NCI-H2107 treated with DMSO at 0.1 percent for 48 hours (cell line): ENCODE measurements around the gene EML6.

Experiments
- DNase-seq: peaks from one replicate; lab custom pipeline; 2025; ENCODE audit not compliant: unreplicated experiment; lab: John Stamatoyannopoulos, UW

Gene EML6

DNA sequence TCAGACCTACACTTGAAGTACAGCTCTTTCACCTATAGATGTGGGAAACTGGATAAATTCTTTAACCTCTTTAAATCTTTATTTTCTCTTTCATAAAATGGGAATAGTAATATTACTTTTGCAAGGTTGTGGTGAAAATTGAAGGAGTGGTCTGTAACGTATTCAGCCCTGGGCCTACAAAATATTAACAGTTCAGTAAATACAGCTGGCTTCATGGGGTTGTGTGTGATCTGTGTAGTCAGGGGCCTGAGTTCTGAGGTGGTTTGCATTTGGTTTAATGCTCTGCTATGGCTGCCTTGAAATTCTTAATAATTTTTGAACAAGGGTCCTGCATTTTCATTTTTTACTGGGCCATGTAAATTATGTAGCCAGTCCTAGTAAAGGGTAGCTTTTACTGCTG is 16.8 kb upstream of the EML6 start:
- DNase-seq = no peak

DNA sequence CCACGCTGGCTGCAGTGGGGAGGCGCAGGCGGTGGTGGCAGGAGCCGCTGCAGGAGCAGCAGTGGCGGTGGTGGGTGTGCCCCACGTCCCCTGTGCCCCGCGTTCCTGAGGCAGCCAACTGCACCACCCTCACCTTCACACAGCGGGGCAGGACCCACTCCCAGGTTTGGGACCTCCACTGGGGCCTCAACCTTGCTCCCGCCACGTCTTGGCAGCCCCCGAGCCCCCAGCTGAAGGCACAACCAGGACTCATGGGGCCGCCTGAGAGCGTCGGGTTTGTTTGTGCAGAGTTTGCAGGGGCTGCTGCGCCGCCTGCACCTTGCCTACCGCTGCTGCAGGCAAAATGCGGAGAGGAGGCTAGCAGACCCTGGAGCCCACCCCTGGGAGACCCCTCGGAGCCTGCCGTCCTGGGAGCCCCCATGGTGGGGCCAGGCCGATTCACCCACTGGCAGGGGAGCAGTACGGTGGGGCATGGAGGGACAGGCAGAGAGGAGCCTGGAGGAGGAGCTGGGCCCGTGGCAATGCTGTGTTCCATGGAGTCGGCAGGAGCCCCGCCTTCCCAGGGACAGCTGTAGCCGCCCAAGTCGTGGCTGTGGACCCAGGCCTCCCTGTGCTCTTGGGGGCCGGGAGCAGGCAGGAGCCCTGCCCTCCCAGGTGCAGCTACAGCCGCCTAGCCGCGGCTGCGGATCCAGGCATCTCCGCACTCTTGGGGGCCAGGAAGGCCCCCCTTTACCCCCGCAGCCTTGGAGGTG is 14.7 kb upstream of the EML6 start:
- peak; percentile 26 for DNase-seq

DNA sequence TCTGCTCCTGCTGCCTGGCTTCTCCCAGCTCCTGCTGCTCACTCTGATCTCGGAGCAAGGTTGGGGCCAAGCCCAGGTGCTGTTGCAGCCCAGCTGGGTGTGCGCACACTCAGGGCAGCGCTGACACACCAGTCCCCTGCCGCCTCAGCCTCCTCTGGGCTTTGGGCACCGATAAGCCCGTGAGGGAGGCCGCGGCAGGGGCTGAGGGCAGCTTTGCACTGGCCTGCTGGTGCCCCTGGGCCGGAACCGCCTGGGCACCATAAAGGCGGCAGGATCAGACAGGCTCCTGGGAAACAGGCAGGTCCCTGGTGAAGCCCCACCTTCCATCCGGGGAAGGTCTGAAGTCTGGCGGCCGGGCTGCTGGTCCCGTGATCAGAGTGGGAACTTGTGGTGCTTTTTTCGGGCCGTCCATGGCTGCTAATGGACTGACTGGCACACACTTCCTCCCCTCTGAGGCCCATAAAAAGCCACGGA is 14.1 kb upstream of the EML6 start:
- DNase-seq = no peak

DNA sequence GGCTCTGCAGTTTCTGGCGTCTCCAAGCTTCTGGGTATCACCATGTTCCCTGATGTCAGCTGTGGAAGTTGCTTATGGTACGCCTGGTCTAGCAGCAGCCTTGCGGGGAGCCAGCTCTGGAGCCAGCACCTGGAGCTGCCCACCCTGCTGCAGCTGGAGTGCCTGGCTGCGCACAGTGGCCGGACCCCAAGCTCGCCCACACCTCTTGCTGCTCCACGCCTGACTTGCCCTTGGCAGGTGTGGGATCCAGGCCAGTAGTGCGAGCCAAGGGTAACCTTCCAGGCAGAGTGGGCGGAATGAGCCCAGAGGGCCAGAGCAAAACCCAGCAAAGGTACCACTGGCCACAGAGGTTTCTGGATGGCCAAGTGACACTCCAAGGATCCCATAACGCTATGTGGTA is 13.2 kb upstream of the EML6 start:
- no peak for DNase-seq

DNA sequence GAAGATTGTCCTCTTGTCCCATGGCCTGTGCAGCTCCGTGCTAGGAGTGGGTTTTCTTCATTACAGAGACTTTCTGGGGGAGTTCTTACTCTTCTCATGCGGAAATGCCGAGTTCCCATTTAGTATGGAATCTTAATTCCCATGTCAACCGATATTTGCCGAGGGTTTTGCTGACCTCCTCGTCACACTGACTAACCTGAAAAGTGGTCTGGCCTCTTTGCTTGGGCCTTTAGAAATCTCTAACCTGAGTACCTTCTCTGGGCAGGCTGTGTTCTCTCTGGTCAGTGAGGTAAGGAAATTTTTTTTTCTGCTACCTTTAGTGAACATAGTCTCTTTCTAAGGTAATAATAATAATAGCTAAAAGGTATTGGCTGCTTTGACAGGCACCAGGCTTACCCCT is 10.9 kb upstream of the EML6 start:
- DNase-seq = no peak

DNA sequence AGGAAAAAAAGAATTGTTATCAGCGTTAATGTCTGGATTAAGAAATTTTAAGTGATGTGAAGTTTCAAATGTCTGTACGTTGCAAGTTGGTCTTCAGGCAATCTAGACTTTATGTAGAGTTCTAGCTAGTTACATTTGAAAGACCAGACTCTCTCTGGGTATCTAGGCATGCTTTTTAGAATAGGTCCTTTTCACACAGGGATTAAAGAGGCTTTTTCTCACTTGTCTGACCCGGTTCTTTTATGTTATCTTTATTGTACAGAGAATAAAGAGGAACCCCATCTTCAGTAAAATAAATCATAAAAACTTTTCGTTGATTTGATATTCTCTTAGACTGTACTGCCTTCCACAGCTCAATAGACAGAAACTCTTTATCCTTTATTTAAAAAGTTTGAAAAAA is 8.5 kb upstream of the EML6 start:
- no peak for DNase-seq

DNA sequence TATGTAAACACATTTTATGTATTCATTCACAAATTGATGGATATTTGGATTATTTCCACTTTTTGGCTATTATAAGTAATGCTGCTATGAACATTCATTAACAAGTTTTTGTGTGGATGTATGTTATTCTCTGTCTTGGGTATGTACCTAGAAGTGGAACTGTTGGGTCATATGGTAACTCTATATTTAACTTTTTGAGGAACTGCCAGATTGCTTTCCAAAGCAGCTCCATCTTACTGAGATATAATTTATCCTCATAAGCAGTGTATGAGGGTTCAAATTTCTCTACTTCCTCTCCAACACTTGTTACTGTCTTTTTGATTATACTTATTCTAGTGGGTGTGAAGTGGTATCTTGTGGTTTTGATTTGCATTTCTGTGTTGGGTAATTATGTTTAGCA is 7.1 kb upstream of the EML6 start:
- no peak for DNase-seq

DNA sequence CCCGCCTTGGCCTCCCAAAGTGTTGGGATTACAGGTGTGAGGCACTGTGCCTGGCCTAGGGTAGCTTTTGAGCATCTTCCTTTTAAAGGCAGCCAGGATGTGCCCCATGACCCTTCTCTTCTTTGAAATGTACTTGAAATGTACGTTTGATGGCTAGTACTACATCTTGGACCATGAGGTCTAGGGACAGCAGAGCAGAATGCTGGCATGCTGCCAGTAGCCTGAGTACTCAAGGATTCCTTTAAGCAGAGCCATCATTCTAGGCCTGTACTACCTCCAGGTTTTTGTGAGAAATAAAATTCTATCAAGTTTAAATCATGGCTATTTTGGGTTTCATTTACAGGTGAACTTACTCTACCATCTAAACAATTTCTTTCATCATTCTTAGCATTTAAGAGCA is 2.9 kb upstream of the EML6 start:
- DNase-seq = no peak

DNA sequence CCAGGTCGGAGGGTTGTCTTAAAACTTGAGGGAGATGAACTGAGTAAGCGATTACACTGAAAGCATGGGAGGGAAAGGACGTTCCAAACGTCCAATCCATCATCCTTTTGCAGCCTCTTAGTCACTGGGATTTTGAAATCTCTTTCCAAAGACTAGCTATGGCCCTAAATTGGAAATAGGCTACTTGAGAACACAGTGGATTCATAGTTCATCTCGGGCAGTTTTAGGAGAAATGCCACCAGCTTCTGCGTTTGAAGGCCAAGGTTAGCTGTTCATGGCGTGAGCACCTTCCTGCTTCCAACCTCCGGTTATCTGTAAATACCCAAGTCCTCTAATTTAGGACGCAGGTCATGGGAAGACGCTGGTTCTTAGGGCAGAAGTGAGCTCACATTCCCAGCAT is 821 bp upstream of the EML6 start:
- no peak for DNase-seq

DNA sequence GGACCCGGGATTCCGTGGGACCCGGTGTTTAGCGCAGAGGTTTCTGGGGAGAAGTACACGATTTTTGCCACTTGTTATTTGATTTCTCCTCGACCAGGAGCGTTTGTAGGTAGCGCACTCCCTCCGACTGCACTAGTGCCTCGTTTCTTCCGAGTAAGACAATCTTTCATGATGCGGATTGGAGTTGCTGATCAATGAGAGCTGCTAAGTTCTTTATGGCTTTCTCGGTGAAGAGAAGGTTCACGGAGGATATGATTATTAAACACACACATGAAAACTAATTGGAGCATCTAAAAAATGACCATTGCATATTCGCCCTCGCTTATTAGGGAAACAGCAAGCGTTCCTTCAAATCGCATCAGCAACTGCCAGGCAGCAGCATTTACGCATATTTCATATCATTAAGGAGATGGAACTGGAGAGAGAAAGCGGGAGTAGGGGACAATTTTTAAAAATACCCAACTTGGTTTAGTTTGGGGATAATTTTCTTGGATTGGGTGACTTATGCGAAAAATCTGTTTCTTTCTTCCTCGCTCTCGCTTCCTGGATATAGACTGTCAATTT is 616 bp downstream of the EML6 start:
- DNase-seq = no peak

DNA sequence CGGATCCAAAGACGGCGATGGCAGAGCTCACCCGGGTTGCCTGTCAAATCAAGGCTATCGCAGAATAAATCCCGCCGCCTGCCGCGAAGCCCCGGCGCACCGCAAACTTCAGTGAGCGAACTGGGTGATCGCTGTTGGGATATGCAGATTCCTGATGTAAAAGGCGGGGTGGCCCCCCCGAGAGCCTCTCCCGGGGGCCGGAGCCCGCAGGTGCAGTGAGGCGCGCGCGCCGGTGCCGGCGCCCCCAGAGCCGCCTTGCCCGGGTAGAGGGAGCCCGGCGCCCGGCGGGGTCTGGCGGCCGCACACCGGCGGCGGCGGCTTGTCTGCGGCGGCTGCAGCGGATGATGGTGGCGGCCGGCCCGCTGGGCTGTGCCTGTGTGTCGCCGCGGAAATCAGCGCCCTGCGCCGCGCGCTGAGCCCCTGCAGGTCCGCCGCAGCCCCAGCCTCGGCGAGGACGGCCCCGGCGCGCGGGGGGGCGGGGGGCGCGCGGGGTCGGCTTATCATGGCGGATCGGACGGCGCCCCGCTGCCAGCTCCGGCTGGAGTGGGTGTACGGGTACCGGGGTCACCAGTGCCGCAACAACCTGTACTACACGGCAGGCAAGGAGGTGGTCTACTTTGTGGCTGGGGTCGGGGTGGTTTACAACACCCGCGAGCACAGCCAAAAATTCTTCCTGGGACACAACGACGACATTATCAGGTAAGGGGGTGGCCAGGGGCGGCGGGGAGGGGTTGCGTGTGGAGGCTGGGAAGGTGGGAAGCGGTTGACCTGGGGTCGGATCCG is 1.3 kb downstream of the EML6 start:
- DNase-seq = no peak

DNA sequence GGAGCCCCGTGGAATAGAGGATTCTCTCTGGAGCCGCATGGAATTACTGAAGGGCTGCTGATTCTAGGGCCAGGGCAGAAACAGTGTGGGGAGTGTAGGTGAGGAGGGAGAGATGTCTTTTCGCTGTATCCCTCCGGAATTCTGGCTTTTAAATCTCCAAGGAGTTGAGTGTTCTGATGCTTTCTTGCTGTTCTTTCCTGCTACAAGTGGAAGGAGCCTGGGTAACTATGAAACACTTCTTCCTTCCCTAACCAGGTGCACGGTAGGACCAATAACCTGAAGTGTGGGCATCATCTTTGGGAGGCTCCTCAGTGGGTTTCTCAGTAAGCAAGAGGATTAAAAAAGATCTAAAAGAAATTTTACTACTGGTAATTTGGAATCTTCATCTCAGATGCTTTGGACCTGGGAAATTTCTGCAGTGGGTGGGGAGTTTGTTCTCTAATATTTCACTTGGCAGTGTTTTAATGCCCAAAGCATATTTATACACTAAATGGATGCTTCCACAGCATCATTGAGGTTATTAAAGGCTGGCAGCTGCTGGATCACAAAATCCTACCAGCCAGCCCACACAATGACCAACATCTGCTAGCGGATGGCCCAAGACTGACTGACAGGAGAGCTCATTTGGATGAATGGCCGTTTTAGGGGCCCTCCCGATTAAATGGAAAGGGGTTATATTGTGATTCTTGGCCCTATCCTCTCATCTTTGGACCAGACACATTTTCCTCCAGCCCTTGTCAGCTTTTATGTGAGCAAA is 2.1 kb downstream of the EML6 start:
- DNase-seq = no peak

DNA sequence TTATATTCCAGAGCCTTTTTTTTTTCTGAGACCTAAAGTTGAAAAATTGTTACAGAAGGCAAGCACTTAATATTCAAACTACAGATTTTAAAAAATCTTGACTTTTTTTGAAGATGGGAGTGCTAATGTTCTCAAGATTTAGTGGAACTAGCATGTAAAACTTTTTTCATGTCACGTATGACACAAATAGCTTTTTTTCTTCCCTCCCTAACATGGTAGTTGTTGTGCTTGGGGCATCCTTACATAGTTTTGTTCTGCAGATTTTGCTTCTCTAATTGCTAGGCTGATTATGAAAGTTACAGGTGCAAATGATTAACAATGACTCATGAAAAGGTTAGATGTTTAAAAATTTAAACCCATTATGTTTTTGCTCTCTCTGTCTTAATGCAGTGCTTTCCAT is 3.0 kb downstream of the EML6 start:
- DNase-seq = no peak

DNA sequence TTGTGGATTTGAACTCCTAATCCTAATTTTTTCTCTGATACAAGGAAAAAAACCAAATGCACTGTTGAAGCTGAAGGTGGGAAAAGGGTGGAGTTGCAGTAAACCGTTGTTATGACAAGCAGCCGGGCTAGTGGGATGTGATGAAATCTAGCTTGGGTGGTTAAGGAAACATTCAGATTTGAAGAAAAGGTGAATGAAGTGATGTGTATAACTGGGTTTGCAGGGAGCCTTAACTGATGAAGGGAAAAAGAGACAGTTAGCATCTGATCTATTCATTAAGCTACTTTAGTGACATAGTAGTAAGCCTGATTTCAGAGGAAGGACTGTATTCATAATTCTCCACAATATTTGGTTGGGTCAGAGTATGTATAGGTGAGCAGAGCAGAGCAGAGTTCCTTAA is 3.5 kb downstream of the EML6 start:
- DNase-seq = no peak

DNA sequence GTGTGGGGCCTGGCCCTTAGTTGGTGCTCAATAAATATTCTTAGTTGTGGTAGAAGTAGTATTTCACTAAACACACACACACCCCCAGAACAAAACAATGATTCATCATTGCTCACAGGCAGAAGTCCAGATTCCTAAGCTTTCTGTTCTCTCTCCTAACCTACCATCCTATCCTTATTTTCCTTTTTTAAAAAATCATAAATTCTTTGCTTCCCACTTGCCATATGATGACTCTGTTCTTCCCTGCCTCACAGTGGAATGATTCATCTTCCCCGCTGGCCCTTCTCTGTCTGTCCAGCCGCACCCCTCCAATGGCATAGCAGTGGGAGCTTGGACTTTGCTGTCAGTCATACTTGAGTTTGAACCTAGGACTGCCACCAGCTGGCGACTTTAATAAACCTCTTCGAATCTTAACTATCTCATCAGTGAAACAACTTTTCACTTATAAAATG is 5.2 kb downstream of the EML6 start:
- DNase-seq = no peak

DNA sequence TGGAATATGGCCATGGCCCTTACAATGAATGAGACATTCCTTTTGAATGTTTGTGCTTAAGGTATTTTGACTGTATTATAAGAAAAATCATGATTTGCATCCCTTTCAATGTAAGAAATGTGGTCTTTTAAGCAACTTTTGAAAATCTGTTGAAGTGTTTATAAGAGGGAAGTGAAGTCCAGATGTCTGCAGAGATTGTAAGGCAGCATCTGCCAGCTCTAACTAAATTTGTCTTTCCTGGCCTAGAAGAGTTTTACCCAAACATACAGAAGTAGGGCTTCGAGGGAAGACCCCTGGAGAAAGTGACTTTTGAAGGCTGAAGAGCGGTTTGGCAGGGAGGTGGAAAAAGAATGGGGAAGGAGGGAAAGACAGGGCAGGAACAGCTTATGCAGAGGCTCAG is 12.2 kb downstream of the EML6 start:
- DNase-seq = no peak

DNA sequence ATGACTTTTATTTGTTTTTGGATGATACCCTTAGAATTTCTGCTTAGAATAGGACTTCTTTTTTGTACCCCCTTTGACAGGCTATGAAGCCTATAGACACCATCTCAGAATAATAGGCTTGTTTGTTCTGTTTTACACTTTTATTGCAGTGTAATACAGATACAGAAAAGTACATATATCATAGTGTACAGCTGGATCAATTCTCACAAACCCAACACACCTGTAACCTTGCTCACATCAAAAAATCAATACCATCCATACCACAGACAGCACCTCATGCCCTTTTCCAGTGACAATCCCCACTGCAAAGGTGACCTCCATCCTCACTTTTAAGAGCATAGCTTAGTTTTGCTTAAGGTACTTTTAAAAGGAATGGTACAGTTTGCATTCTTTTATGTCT is 14.8 kb downstream of the EML6 start:
- no peak for DNase-seq

DNA sequence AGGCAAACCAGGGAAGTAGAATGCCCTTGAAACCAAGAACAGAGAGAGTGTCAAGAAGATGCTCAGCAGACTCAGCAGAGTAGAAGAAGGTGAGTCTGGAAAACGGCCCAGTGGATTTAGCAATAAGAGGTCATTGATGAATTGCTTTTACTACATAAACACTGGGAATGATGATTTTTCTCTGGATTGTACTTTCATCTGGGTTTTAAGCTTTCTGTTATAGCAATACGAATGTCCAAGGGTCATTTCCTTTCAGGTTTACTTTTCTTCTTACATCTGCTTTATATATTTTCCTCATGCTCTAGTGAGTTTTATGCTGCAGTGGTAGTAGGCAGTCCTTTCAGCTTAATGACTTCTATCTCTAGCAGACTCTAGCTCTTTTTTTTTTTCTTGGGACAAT is 16.9 kb downstream of the EML6 start:
- no peak for DNase-seq

DNA sequence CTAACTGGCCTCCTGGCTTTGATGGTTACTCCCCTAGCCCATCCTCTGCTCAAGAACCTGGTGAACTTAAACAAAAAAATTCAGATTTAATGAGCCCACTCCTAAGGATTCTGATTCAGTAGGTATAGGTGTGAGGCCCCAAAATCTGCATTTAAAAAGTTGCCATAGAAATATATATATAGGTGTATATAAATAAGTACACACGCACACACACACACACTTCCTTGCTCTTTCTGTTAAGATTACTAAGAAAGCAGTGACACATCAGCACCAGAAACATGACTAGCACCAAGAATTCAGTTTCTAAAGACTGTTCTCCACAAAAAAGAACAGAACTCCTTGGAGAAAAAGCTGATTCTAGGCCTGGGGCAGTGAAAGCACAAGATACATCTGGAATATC is 17.8 kb downstream of the EML6 start:
- DNase-seq = no peak

DNA sequence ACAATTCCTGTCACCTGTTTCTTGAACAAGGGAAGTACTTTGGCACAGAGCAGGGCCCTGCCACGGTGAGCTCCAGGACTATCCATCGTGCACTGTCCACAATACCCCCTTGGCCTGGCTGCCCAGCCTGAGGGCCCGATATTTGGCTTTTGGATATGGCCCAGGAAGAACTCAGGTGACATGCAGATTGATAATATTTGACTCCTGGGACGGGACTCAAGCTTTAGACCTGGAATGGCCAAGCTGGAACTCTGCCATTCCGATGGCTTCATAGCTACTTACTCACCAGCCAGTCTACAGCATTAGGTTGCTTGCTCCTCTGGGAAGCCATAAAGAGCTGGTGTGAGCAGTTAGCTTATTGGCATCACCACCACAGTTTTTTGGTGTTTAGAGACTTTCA is 26.6 kb downstream of the EML6 start:
- no peak for DNase-seq

DNA sequence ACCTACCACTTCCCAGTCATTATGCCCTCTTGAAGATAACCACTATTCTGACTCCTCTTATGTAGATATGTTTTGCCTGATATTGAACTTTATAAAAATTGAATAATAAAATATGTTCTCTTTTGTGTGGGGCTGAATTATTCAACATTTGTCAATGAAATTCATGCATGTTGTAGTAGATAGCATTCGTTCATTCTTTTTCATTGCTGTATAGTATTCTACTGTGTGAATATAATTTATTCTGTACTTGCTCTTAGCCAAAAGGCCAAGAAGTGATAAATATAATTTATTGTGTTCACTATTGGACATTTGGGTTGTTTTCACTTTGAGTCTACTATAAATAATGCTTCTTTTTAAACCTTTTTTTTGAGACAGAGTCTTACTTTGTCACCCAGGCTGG is 29.0 kb downstream of the EML6 start:
- DNase-seq = no peak
